CMK (cell line): ENCODE results near the gene ABL1.

Source experiments
- DNase-seq: peaks from one replicate; pipeline ENCODE4 v3.0.0-alpha.2; 2010; ENCODE audit warnings: low read depth

Gene ABL1

GRCh38 chr9:130872093-130872492, 37.0 kb downstream of the ABL1 start:
- no peak for DNase-seq

- DNase-seq: no peak
These were observed 37.5 kb downstream of the ABL1 start for GRCh38 chr9:130872508-130872907.

- no peak for DNase-seq
These were observed 38.0 kb downstream of the ABL1 start for GRCh38 chr9:130872912-130873503.

- no peak for DNase-seq
These were observed 38.9 kb downstream of the ABL1 start for GRCh38 chr9:130873966-130874365.

- no peak for DNase-seq
These were observed 39.7 kb downstream of the ABL1 start for GRCh38 chr9:130874783-130875182.

- DNase-seq: no peak
These were observed 42.2 kb downstream of the ABL1 start for GRCh38 chr9:130877300-130877699.

- no peak for DNase-seq
These were observed 43.2 kb downstream of the ABL1 start for GRCh38 chr9:130878295-130878694.

GRCh38 chr9:130879863-130880411, 44.9 kb downstream of the ABL1 start:
- DNase-seq: no peak

- no peak for DNase-seq
These were observed 45.7 kb downstream of the ABL1 start for GRCh38 chr9:130880599-130881220.

GRCh38 chr9:130881516-130881915, 46.5 kb downstream of the ABL1 start:
- no peak for DNase-seq

GRCh38 chr9:130882696-130883225, 47.7 kb downstream of the ABL1 start:
- DNase-seq: no peak

GRCh38 chr9:130883479-130883878, 48.4 kb downstream of the ABL1 start:
- no peak for DNase-seq

- DNase-seq: no peak
These were observed 49.1 kb downstream of the ABL1 start for GRCh38 chr9:130884111-130884531.

GRCh38 chr9:130884542-130885483, 49.8 kb downstream of the ABL1 start:
- DNase-seq: no peak

GRCh38 chr9:130885484-130886375, 50.7 kb downstream of the ABL1 start:
- no peak for DNase-seq

GRCh38 chr9:130886981-130887380, 51.9 kb downstream of the ABL1 start:
- DNase-seq: no peak

- no peak for DNase-seq
These were observed 52.6 kb downstream of the ABL1 start for GRCh38 chr9:130887494-130888144.

- no peak for DNase-seq
These were observed 53.3 kb downstream of the ABL1 start for GRCh38 chr9:130888146-130888885.

- no peak for DNase-seq
These were observed 55.1 kb downstream of the ABL1 start for GRCh38 chr9:130890124-130890523.
